Stimulated activated CD4-positive, alpha-beta T cell treated with anti-CD3 and anti-CD28 coated beads, TNF-alpha, amount 100 ng/mL, for 48 hours (primary cell): ENCODE results near the gene LINGO3.
A peak's percentile ranks its signal among the peaks of the same experiment; 100 is the strongest.
"Not testable (repeated sequence)": the region's sequence is repeated elsewhere in the genome, so short reads cannot be mapped to it uniquely, and the experiment has no call there.

ENCODE experiments used
- DNase-seq, 3 donors: peaks; one replicate each; pipeline ENCODE4 v3.0.0-alpha.2; 2020; ENCODE audit warnings: low read depth in 3 of 3

The LINGO3 gene

GRCh38 chr19:2282062-2282861 is 25.7 kb downstream of the LINGO3 start, which contains the start of gene PEAK3:
TSS of gene PEAK3 (minus strand) at chr19:2282175. CDS start at chr19:2280931, 1,244 bp downstream.
- no peak for DNase-seq

GRCh38 chr19:2281265-2282061 is 26.5 kb downstream of the LINGO3 start:
- not testable (repeated sequence) for DNase-seq

GRCh38 chr19:2280633-2281264 is 27.2 kb downstream of the LINGO3 start:
- no peak for DNase-seq

- DNase-seq: no peak
These were observed 29.3 kb downstream of the LINGO3 start for GRCh38 chr19:2278459-2279158.

- DNase-seq: no peak
These were observed 30.8 kb downstream of the LINGO3 start for GRCh38 chr19:2277138-2277537.

- DNase-seq: no peak
These were observed 31.4 kb downstream of the LINGO3 start for GRCh38 chr19:2276429-2276986.

GRCh38 chr19:2275588-2276428 is 32.1 kb downstream of the LINGO3 start:
- no peak for DNase-seq

- no peak for DNase-seq
These were observed 32.9 kb downstream of the LINGO3 start for GRCh38 chr19:2274931-2275535.

- DNase-seq: no peak
These were observed 33.7 kb downstream of the LINGO3 start for GRCh38 chr19:2274185-2274711.

GRCh38 chr19:2273356-2274184 is 34.4 kb downstream of the LINGO3 start:
- peak; percentile 67 to 77 (median 70) for DNase-seq

- no peak for DNase-seq
These were observed 36.5 kb downstream of the LINGO3 start for GRCh38 chr19:2271234-2272103.

GRCh38 chr19:2270423-2271233 is 37.3 kb downstream of the LINGO3 start:
- peak in 2 of 3 donors; percentile 55 to 71 for DNase-seq

GRCh38 chr19:2270157-2270422 is 37.9 kb downstream of the LINGO3 start:
- DNase-seq: no peak

- DNase-seq: peak; percentile 96 to 98 (median 97)
These were observed 38.5 kb downstream of the LINGO3 start for GRCh38 chr19:2269244-2270156.

- DNase-seq: no peak
These were observed 39.1 kb downstream of the LINGO3 start for GRCh38 chr19:2268861-2269243.

- DNase-seq: no peak
These were observed 39.5 kb downstream of the LINGO3 start for GRCh38 chr19:2268480-2268830.
